HG02588 (cell line): ENCODE measurements around the gene NGRN.

Experiments
- ATAC-seq: cut with Tn5 transposase; IDR thresholded peaks from one replicate; pipeline ENCODE4 v1.9.1; 2021; ENCODE audit warnings: mild to moderate bottlenecking, moderate library complexity; ENCODE audit not compliant: unreplicated experiment

Gene NGRN

DNA sequence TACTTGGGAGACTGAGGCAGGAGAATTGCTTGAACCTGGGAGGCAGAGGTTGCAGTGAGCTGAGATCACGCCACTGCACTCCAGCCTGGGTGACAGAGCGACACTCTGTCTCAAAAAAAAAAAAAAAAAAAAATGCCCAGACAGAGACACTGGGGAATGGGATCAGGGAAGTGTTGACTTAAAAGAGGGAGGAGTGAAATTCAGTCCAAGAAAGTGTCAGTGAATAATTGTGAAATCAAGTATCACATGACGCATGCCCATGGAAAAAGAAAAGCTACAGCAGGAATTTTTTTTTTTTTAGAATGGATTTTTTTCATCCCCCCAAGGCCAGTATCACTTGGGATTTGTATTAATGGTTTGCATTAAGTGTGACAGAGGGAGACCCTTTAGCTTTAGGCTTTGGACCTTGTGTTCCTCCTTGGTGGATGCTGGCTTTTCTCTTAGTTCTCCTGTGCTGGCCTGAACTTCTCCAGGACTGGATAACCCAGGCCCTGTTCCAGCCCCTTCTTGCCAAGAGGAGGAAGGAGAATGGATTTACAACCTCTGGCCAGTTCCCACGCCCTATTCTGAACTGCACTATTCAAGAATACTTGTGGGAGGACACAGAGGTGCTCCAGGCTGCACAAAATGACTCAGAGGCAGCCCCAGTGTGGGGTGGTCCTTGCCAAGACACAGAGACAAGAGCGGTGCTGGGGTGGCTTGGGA lies 50.0 kb downstream of the NGRN start:
- no peak for ATAC-seq

- ATAC-seq: no peak
Measured at GRCh38 chr15:90316139-90316538, 50.7 kb downstream of the NGRN start.

DNA sequence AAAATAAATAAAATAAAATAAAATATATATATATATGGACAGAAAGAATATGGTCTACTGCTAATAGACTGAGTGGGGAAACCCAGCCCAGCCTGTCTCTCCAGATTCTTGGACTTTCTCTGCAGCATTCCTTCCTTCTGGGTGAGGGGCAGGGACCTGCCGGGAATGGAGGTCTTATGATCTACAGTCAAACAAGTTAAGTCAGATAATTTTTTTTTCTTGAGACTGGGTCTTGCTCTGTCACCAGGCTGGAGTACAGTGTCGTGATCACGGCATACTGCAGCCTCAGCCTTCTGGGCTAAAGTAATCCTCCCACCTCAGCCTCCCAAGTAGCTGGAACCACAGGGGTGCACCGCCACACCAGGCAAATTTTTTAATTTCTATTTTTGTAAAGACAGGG lies 53.1 kb downstream of the NGRN start:
- no peak for ATAC-seq

DNA sequence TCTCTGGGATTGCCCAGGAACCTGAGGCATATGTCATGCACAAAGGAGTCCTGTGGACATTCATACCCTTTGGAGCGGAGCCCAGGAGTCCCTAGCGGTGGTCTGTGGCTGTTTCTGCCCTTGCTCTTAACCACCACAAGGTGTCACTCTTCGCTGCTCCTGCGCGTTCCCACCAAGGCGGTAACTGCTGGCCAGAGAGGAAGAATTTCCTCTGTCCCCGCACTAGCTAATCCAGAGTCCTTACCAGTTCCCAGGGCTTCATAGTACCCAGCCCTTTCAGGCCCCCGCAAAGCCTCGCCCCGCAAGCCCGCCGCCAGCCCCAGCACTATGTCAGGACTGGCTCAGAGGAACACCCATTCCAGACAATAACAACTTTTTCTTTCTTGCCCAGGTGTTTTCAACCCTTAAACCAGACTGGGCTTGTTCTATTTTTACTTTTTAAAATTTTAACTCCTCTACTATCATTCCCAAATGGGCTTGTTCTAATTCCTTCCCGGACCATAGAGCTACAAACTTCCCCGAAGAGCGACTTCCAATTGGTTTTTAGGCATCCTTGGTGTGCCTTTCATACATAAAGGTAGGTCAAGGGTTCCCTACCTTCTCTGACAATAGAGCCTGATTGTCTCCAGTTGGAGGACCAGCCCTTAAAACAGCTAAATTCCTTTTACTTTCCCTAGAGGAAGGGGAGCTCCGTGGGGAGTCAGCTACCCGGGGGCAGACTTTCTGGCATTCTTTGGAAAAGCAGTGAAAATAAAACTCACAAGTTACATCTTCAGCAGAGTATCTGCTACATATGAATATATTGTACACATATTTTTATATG lies 54.8 kb downstream of the NGRN start:
- no peak for ATAC-seq

GRCh38 chr15:90320885-90321278 lies 55.4 kb downstream of the NGRN start:
- no peak for ATAC-seq
